Mucosa of gallbladder (tissue), 1 donor: ENCODE data around the gene PCMTD2. TPM values are rescaled to one million over a fixed set of nuclear protein-coding genes. Genes with fewer than 3 reads are reported as not detected.
"Not testable (repeated sequence)": the region's sequence is repeated elsewhere in the genome, so short reads cannot be mapped to it uniquely, and the experiment has no call there.

Experiments
- DNase-seq: peaks from one replicate; pipeline ENCODE4 v3.0.0-alpha.2; 2020; ENCODE audit warnings: low spot score
- total RNA-seq: library from RNA; stranded (reverse); gene quantifications from one replicate; pipeline ENCODE4 v1.2.1, GENCODE V29; 2021
- donor health status: DM: no; HTN: no; CAD: no.

PCMTD2 gene
- total RNA-seq, 1 donor from 2014 or later: 69.3 TPM

GRCh38 chr20:64286447-64287263 lies 31.1 kb downstream of the PCMTD2 start:
- DNase-seq: not testable (repeated sequence)

- DNase-seq: not testable (repeated sequence)
These were observed 31.7 kb downstream of the PCMTD2 start for GRCh38 chr20:64287264-64287590.

GRCh38 chr20:64292167-64292566 lies 36.6 kb downstream of the PCMTD2 start:
- not testable (repeated sequence) for DNase-seq

GRCh38 chr20:64303086-64303485 lies 47.5 kb downstream of the PCMTD2 start:
- DNase-seq: not testable (repeated sequence)

- not testable (repeated sequence) for DNase-seq
These were observed 58.2 kb downstream of the PCMTD2 start for GRCh38 chr20:64313761-64314160.

- DNase-seq: not testable (repeated sequence)
These were observed 59.8 kb downstream of the PCMTD2 start for GRCh38 chr20:64315381-64315780.

- not testable (repeated sequence) for DNase-seq
These were observed 60.3 kb downstream of the PCMTD2 start for GRCh38 chr20:64315884-64316283.

GRCh38 chr20:64316415-64317083 lies 61.0 kb downstream of the PCMTD2 start:
- peak; percentile 44 for DNase-seq

GRCh38 chr20:64317331-64317730 lies 61.8 kb downstream of the PCMTD2 start:
- DNase-seq: not testable (repeated sequence)

GRCh38 chr20:64318056-64318455 lies 62.5 kb downstream of the PCMTD2 start:
- DNase-seq: not testable (repeated sequence)

GRCh38 chr20:64322031-64322789 lies 66.7 kb downstream of the PCMTD2 start:
- not testable (repeated sequence) for DNase-seq

Other genes starting within 250 kb of the PCMTD2 start
- 1.7 TPM for gene C20orf204, start 219.6 kb upstream of the PCMTD2 start, total RNA-seq
- gene SOX18, start 206.1 kb upstream of the PCMTD2 start, total RNA-seq: 30.1 TPM
- gene TCEA2, start 192.6 kb upstream of the PCMTD2 start, total RNA-seq: 64.2 TPM
- 18.2 TPM for gene RGS19, start 176.2 kb upstream of the PCMTD2 start, total RNA-seq
- 1.7 TPM for gene OPRL1, start 175.7 kb upstream of the PCMTD2 start, total RNA-seq
- gene LKAAEAR1, start 171.3 kb upstream of the PCMTD2 start, total RNA-seq: not detected
- not detected for gene NPBWR2, start 148.2 kb upstream of the PCMTD2 start, total RNA-seq
- gene MYT1, start 91.3 kb upstream of the PCMTD2 start, total RNA-seq: 0.17 TPM